GM21390 (cell line): ENCODE measurements around the gene EMILIN3.
"Not testable (repeated sequence)": the region's sequence is repeated elsewhere in the genome, so short reads cannot be mapped to it uniquely, and the experiment has no call there.

Source experiments
- ATAC-seq: cut with Tn5 transposase; IDR thresholded peaks from one replicate; pipeline ENCODE4 v1.9.1; 2021; ENCODE audit not compliant: unreplicated experiment

EMILIN3 gene

GRCh38 chr20:41320976-41321375 is 45.6 kb downstream of the EMILIN3 start:
- ATAC-seq: no peak

- ATAC-seq: no peak
These were observed 46.2 kb downstream of the EMILIN3 start for GRCh38 chr20:41320441-41320840.

GRCh38 chr20:41318271-41318649 is 48.4 kb downstream of the EMILIN3 start:
- ATAC-seq: no peak

- ATAC-seq: peak; percentile 97
These were observed 48.9 kb downstream of the EMILIN3 start, which contains the start of gene ZHX3 for GRCh38 chr20:41317546-41318270. TSS of gene ZHX3 (minus strand) at chr20:41317731. CDS start at chr20:41204916, 112,815 bp downstream.

- ATAC-seq: peak; percentile 67
These were observed 49.7 kb downstream of the EMILIN3 start for GRCh38 chr20:41316602-41317545.

- ATAC-seq: no peak
These were observed 50.6 kb downstream of the EMILIN3 start for GRCh38 chr20:41316051-41316450.

- no peak for ATAC-seq
These were observed 52.2 kb downstream of the EMILIN3 start for GRCh38 chr20:41314386-41314785.

DNA sequence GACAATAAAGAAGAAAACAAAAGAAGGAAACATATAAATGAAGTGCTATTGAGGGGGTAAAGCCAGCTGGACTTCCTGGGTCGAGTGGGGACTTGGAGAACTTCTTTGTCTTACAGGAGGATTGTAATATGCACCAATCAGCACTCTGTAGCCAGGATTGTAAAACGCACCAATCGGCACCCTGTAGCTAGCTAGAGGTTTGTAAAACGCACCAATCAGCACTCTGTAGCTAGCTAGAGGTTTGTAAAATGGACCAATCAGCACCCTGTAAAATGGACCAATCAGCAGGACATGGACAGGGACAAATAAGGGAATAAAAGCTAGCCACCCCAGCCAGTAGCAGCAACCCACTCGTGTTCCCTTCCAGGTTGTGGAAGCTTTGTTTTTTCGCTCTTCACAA is 54.6 kb downstream of the EMILIN3 start:
- not testable (repeated sequence) for ATAC-seq
